Uterus (tissue), 2 donors: Measurements from ENCODE around the gene MMAB.

Source experiments
- CTCF ChIP-seq, 4 experiments: fragments of 200-600 bp in 2 of 4; fragments of 450-650 bp in 2 of 4; sonication (generic) in 2 of 4; IDR thresholded peaks; one replicate each; pipeline ENCODE4 v1.5.1; 2016 to 2019; ENCODE audit warnings: antibody characterized with exemption in 4 of 4, mild to moderate bottlenecking in 2 of 4, moderate library complexity in 1 of 4
- POLR2A ChIP-seq, 2 donors: fragments of 450-650 bp; IDR thresholded peaks; one replicate each; pipeline ENCODE4 v1.6.1; 2016; ENCODE audit warnings: antibody characterized with exemption in 2 of 2, mild to moderate bottlenecking in 1 of 2, moderate library complexity in 1 of 2

- no peak for TF ChIP-seq POLR2A (IDR thresholded peaks at IDR 0.05)
- TF ChIP-seq CTCF (IDR thresholded peaks at IDR 0.05) = no peak
Observed at GRCh38 chr12:109592195-109592904, 19.0 kb upstream of the MMAB start.
